Panc1 (cell line): ENCODE data around the gene HIPK4. TPM values are rescaled to one million over a fixed set of nuclear protein-coding genes. Genes with fewer than 3 reads are reported as not detected.

ENCODE experiments used
- ATAC-seq: fragments of 200-7000 bp; cut with Tn5 transposase; 2 replicates; pipeline ENCODE4 v1.9.1; 2020; ENCODE audit warnings: mild to moderate bottlenecking, moderate library complexity
- BruUV-seq: library from RNA; stranded (reverse); fragments of 400-500 nt; replicated peaks from 2 replicates; lab custom pipeline; 2021; lab: Mats Ljungman, UMichigan
- CTCF ChIA-PET: fragments of 300-600 bp; sonication (Branson Sonifier 250); formaldehyde crosslinking; loops from one replicate; lab custom pipeline; 2022; ENCODE audit warnings: antibody characterized with exemption; lab: Charles Lee
- POLR2A ChIA-PET: fragments of 300-600 bp; sonication (Branson Sonifier 250); formaldehyde crosslinking; loops from one replicate; lab custom pipeline; 2022; ENCODE audit warnings: antibody characterized with exemption; lab: Charles Lee
- DNase-seq: peaks from one replicate; pipeline ENCODE4 v3.0.0-alpha.2; 2010; ENCODE audit warnings: low read depth, low spot score
- H3K27ac ChIP-seq: 2 replicates; pipeline ENCODE4 v1.5.1; 2011; ENCODE audit warnings: mild to moderate bottlenecking, low read length, inconsistent platforms
- H3K27me3 ChIP-seq: fragments of 200-500 bp; sonication (Bioruptor generic); 2 replicates; pipeline ENCODE4 v1.6.0; 2014; ENCODE audit warnings: low read length, inconsistent platforms; ENCODE audit not compliant: control insufficient read depth, insufficient read depth
- H3K36me3 ChIP-seq: fragments of 200-500 bp; sonication (Bioruptor generic); 2 replicates; pipeline ENCODE4 v1.5.1; 2014; ENCODE audit warnings: inconsistent platforms, mild to moderate bottlenecking, low read length, moderate library complexity; ENCODE audit not compliant: control insufficient read depth, insufficient read depth
- H3K4me1 ChIP-seq: 2 replicates; pipeline ENCODE4 v1.5.1; 2011; ENCODE audit warnings: inconsistent platforms, mild to moderate bottlenecking, low read length, moderate library complexity; ENCODE audit not compliant: control insufficient read depth, insufficient read depth
- H3K4me3 ChIP-seq, 2 experiments: 2 replicates each; pipeline ENCODE4 v1.5.1; 2011 to 2012; ENCODE audit warnings: low read depth in 2 of 2, low read length in 2 of 2, mild to moderate bottlenecking in 2 of 2, inconsistent platforms in 1 of 2, moderate library complexity in 1 of 2
- H3K9me3 ChIP-seq: fragments of 200-500 bp; sonication (Bioruptor generic); 2 replicates; pipeline ENCODE4 v1.5.1; 2014; ENCODE audit warnings: low read depth, mild to moderate bottlenecking, inconsistent platforms, low read length, moderate library complexity; ENCODE audit not compliant: control insufficient read depth, insufficient read depth
- CTCF ChIP-seq: fragments of 450-650 bp; IDR thresholded peaks from 2 replicates; pipeline ENCODE4 v1.5.1; 2017; ENCODE audit warnings: mild to moderate bottlenecking
- POLR2AphosphoS5 ChIP-seq: IDR thresholded peaks from 2 replicates; pipeline ENCODE4 v1.6.1; 2012; ENCODE audit warnings: mild to moderate bottlenecking, low read depth, low read length, moderate library complexity
- REST ChIP-seq, 2 experiments: IDR thresholded peaks; 2 replicates each; pipeline ENCODE4 v1.6.1; 2011 to 2012; ENCODE audit warnings: low read depth in 2 of 2, control low read depth in 1 of 2, low read length in 1 of 2, mild to moderate bottlenecking in 1 of 2, moderate library complexity in 1 of 2; ENCODE audit not compliant: insufficient read depth in 1 of 2
- SIN3A ChIP-seq: IDR thresholded peaks from 2 replicates; pipeline ENCODE4 v1.6.1; 2012; ENCODE audit warnings: low read depth, mild to moderate bottlenecking, low read length, moderate library complexity, borderline replicate concordance; ENCODE audit not compliant: insufficient read depth
- TCF7L2 ChIP-seq: IDR thresholded peaks from 2 replicates; pipeline ENCODE4 v1.6.1; 2011; ENCODE audit warnings: mild to moderate bottlenecking, low read depth, low read length, inconsistent platforms
- in situ Hi-C: cut with HindIII; loops from 2 replicates; pipeline ENCODE4 v1.10.0; 2016; ENCODE audit warnings: low sequenced_read_pairs, low pct_unique_long_range_greater_than_20kb
- intact Hi-C: fragments of 100-400 bp; cut with micrococcal nuclease; formaldehyde crosslinking; loops from one replicate; pipeline ENCODE4 v1.10.0; 2022; ENCODE audit not compliant: unreplicated experiment
- total RNA-seq: library from RNA; stranded (reverse); gene quantifications from one replicate; pipeline ENCODE4 v1.2.1, GENCODE V29; 2021; ENCODE audit not compliant: unreplicated experiment

HIPK4 gene
- total RNA-seq, 1 experiment from 2014 or later = 0.13 TPM

- ChIA-PET CTCF (interaction anchor here (0.5 to 0.6 kb wide), 3 partner anchors 9 to 120 kb away, joined by 3 to 7 read pairs (median 4); no protein-coding TSS in a partner anchor), POLR2A (interaction anchor here (0.7 to 0.8 kb wide), 2 partner anchors 13 to 1807 kb away, joined by 4 read pairs; no protein-coding TSS in a partner anchor)
These were observed 35.7 kb upstream of the HIPK4 start, which contains the start of gene SERTAD1 for GRCh38 chr19:40425450-40426287. Gene SERTAD1 (minus strand): TSS chr19:40425992. CDS start chr19:40423546, 2,446 bp downstream.

More at GRCh38 chr19:40425450-40426287, 35.7 kb upstream of the HIPK4 start, which contains the start of gene SERTAD1:
- Histone ChIP-seq H3K4me1 (peaks cover 24% of the 10 kb centered on the region), H3K27ac (peak within 1 kb of the TSS; percentile 94), H3K9me3 (no peaks in the 10 kb centered on the region), H3K4me3 (peak within 1 kb of the TSS; percentile 85 to 93), H3K27me3 (no peaks in the 10 kb centered on the region), H3K36me3 (peaks cover 4% of the 10 kb centered on the region; the same call in 1 of the 2 replicates)
- TSS peak; percentile 89 for BruUV-seq
- in situ Hi-C loops = no loop called here
- TF ChIP-seq REST (IDR thresholded peaks at IDR 0.05; ENCODE audit: insufficient read depth in 1 of 2, low read depth in 2 of 2, low read length in 1 of 2) (no peak), CTCF (peak; percentile 92), SIN3A (0 out of 2 replicates have a peak, but pooled peaks have one; percentile 47), POLR2AphosphoS5 (peak; percentile 99), TCF7L2 (no peak)
- intact Hi-C loops = no loop called here
- peak; percentile 87 for DNase-seq
- ATAC-seq = peak; percentile 85
